ENCODE measurements around the gene SERPINA4. TPM values are rescaled to one million over a fixed set of nuclear protein-coding genes. Genes with fewer than 3 reads are reported as not detected.

Gene SERPINA4
- total and polyA plus RNA-seq, 2 of the 13 experiments (the other 11 are each of a cell fraction or from before 2014, with no cell fraction given) = 39.1 to 57.8 TPM

- no peak for TF ChIP-seq ZNF280D (CRISPR knock-in tag; IDR thresholded peaks at IDR 0.05)
- TF ChIP-seq ZNF143 (CRISPR knock-in tag; IDR thresholded peaks at IDR 0.05) = 0 out of 2 replicates have a peak, but pooled peaks have one; percentile 32
- TF ChIP-seq CTCF (CRISPR knock-in tag; IDR thresholded peaks at IDR 0.05) = peak; percentile 24
- TF ChIP-seq PLRG1 (conservative IDR thresholded peaks at IDR 0.05) = no peak
- peak; percentile 87 for TF ChIP-seq ELF3 (CRISPR knock-in tag; IDR thresholded peaks at IDR 0.05)
- no peak for TF ChIP-seq KDM5A (IDR thresholded peaks at IDR 0.05; ENCODE audit: borderline replicate concordance, low read length)
- peak; percentile 63; the same call in 1 of the 2 replicates for TF ChIP-seq ERF (CRISPR knock-in tag; IDR thresholded peaks at IDR 0.05)
- TF ChIP-seq CREB1 (IDR thresholded peaks at IDR 0.05) = peak; percentile 76
- peak; percentile 72 for TF ChIP-seq CREB1 (CRISPR knock-in tag; IDR thresholded peaks at IDR 0.05)
- TF ChIP-seq ZMYM2 (CRISPR knock-in tag; IDR thresholded peaks at IDR 0.05) = 0 out of 2 replicates have a peak, but pooled peaks have one; percentile 42
- TF ChIP-seq ZFP91 (CRISPR knock-in tag; IDR thresholded peaks at IDR 0.05; ENCODE audit: borderline replicate concordance) = no peak
- 0 out of 2 replicates have a peak, but pooled peaks have one; percentile 28 for TF ChIP-seq ZNF776 (CRISPR knock-in tag; IDR thresholded peaks at IDR 0.05)
- peak; percentile 35; the same call in 1 of the 3 replicates for TF ChIP-seq MXI1 (IDR thresholded peaks at IDR 0.05; ENCODE audit: borderline replicate concordance, low read depth, low read length)
- TF ChIP-seq ZNF382 (CRISPR knock-in tag; IDR thresholded peaks at IDR 0.05; ENCODE audit: borderline replicate concordance) = no peak
- TF ChIP-seq ZNF317 (CRISPR knock-in tag; IDR thresholded peaks at IDR 0.05) = 0 out of 2 replicates have a peak, but pooled peaks have one; percentile 22
- TF ChIP-seq NCOA2 (CRISPR knock-in tag; IDR thresholded peaks at IDR 0.05) = peak; percentile 38; the same call in 1 of the 2 replicates
- TF ChIP-seq TMF1 (CRISPR knock-in tag; IDR thresholded peaks at IDR 0.05; ENCODE audit: low read depth) = no peak
- peak; percentile 51; the same call in 1 of the 2 replicates for TF ChIP-seq ZNF12 (CRISPR knock-in tag; IDR thresholded peaks at IDR 0.05)
- peak; percentile 69 for TF ChIP-seq HOMEZ (CRISPR knock-in tag; IDR thresholded peaks at IDR 0.05; ENCODE audit: low read depth)
- peak; percentile 55; the same call in 1 of the 2 replicates for TF ChIP-seq ZNF670 (CRISPR knock-in tag; IDR thresholded peaks at IDR 0.05; ENCODE audit: borderline replicate concordance)
- TF ChIP-seq GATAD1 (CRISPR knock-in tag; IDR thresholded peaks at IDR 0.05) = 0 out of 2 replicates have a peak, but pooled peaks have one; percentile 38
- peak; percentile 19; the same call in 1 of the 2 replicates for TF ChIP-seq ZKSCAN8 (CRISPR knock-in tag; IDR thresholded peaks at IDR 0.05; ENCODE audit: borderline replicate concordance)
Measured at GRCh38 chr14:94542111-94542810, 19.0 kb upstream of the SERPINA4 start (continued).

Measured in HepG2 (cell line).